HG03095 (cell line): ENCODE results near the gene DNAJC5.
"Not testable (repeated sequence)": the region's sequence is repeated elsewhere in the genome, so short reads cannot be mapped to it uniquely, and the experiment has no call there.

Source experiments
- ATAC-seq: cut with Tn5 transposase; IDR thresholded peaks from one replicate; pipeline ENCODE4 v1.9.1; 2021; ENCODE audit warnings: moderate library complexity; ENCODE audit not compliant: unreplicated experiment

Gene DNAJC5, protein sequence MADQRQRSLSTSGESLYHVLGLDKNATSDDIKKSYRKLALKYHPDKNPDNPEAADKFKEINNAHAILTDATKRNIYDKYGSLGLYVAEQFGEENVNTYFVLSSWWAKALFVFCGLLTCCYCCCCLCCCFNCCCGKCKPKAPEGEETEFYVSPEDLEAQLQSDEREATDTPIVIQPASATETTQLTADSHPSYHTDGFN

DNA sequence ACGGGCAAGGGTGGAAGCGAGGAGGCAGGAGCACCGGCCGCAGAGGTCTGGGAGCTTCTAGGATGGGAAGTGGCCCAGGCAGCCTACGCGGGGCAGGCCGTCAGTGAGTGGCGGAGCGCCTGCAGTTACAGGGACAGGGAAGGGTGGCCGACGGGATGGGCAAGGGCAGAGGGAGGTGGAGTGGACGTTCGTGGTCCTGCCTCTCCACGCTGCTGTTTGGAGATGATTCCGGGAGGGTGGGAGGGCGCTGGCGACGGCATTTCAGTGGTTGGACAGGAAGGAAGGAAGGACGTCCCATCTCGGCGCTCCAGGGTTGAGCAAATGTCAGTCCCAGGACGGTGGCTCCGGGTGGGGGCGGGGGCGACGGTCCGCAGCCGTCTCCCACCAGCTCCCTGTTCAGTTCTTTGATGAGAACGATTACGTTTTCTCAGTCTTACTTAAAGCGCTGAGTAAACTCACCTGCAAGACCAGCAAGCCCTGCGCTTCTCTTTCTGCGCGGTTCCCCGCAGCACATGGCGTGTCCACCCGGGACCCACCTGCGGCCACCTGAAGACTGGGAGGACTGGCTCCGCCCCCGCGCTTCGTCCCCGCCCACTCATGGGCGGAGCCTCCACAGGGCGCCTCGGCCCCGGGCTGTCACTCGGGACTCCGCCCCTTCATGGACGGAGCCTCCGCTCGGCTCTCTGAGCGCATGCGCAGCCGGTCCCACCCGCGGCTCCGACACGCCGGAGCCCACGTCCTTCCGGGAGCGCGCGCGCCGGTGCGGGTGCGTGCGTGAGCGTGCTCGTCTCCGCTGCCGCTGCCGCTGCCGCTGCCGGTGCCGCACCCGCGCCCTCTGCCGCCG is at the start of gene DNAJC5:
TSS of gene DNAJC5 (plus strand) at position 769 of the 844 bp plus-strand sequence. CDS start 33,220 bp downstream, outside the sequence.
- peak; percentile 64 for ATAC-seq

DNA sequence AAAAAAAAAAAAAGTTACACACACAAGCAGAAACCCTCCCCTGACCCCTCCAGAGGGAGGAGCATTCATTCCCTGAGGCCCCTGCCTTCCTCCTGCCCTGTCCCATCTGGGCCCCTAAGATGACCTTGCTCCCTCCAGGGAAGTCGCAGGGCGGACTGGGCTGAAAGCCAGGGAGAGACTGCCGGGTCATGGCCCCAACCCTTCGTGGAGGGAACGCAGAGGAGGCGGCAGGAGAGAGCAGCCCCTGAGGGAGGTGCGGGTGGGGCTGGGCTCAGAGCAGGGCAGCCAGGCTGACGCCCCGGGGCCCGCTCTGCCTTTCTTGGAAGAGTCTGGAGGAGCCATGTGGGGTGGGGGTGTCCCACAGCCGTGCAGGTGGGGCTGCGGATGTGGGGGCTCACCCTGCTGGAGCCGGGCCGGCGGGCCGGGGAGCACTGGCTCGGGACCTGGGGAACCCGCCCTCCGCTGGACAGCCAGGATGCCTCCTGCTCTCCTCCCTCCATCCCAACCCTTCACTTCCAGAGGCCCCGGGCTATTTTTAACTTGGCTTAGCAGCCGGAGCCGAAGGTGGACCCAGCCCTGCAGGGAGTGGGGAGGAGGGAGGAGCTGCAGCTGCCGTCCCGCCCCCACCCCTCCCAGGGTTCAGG is 48.7 kb upstream of the DNAJC5 start:
- ATAC-seq, result no peak

DNA sequence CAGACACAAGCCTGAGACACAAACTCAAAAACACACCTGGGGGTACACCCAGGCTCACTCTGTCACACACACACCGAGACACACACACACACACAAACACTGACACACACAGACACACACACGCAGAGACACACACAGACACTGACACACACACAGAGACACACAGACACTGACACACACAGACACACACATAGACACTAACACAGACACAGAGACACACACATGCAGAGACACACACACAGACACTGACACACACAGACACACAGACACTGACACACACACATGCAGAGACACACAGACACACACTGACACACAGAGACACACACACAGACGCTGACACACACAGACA is 48.1 kb upstream of the DNAJC5 start:
- no peak for ATAC-seq

DNA sequence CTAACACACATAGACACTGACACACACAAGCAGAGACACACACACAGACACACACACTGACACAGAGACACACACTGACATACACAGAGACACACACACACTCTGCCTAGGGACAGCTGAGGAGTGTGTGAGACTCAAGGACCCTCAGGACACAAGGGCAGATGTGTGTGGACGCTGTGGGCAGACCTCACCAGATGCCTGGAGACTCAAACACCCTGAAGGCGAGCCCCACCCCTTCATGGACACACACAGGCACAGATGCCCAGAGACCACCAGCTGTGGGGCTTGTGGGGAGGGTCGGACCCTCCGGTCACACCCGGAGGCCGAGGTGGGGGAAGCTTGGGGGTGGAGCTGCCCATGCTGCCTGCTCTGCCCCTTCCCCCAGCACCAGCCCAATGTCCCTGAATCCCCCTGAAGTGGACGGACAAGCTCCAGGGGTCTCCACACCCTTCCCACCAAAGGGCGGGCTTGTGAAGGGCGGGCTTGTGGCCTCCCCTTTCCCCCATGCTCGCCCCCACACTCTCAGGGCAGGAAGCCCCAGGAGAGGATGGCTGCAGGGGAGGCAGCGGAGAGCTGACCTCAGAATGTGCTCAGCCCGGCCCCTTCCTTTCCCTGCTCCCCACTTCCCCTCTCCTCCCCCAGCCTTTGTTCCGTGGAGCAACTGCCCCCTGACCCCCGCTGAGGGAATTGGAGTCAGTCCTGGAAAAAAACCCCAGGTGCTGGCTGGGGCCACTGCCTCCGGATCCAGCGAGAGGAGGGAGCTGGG is 47.5 kb upstream of the DNAJC5 start:
- no peak for ATAC-seq

DNA sequence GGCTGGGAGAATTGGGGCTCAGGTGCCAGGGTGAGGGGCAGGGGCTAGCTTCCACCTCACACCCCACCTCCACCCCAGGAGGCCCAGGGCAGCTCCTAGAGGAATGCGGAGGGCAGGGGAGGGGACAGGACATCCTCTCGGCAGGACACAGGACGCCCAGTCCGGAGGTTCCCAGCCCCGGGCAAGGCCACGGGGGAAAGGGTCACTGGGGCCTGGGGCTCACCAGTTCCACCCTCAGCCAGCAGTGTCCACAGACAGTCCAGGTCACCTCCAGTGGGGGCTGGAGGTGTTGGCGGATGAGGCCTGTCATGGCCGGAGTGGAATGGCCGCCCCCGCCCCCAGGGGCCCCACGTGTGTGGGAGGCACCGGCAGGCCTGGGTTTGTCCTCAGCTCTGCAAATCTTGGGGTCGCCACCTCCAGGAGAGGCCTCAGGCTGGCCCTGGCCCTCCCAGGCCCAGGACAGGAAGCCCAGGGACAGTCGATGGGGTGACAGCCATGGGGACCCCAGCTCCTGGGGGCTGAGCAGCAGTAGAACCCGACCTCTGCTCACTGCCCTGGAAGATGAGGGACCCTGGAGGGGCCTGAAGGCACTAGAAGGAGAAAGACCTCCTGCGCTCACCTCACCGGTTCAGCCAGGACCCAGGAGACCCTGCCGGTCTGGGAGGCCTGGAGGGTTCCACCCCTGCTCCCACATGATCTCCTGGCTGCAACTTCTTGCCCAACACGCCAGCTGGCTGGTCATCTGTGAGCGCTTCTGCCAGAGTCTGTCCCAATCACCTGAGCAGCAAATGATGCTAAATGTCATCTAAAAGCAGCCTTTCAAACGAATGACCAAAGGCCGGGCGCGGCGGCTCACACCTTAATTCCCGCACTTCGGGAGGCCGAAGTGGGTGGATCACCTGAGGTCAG is 46.7 kb upstream of the DNAJC5 start:
- no peak for ATAC-seq

DNA sequence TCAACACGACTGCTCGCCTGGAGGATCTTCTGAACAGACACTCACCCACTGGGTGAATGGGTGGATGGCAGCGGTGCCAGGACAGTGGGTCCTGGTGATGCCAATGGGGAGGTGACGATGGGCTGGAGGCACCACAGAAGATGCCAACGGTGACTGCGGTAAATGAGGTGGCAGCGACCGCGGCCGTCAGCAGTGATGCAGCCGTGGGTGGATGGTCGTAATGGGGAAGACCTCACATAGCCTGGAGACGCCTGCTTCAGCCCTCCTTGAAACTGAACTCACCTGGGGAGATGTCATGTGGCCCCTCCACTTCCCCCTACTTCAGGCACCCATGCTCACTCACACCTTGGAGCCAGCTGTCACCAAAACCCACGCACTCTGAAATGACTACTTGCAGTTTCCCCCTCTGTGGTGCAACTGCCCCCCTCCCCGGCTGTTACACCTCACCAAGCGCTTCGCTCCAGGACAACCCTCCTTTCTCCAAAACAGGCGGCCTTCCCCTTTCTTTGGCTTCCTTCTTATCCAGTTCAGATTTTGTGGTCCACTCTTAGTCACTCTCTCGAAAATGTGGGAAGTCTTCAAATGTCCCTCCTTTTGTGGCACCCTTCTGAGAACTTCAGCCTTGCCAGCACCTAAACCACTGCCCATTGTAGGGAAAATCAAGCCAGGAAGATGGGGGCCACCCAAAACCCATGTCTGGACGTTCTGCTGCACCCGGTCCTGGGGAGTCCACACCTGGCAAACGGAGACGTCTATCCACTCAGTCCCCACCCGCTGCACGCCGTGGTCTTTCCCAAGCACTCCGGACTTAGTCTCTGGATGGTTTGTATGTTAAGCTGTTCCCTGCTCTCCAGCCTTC is 44.0 kb upstream of the DNAJC5 start:
- peak; percentile 71 for ATAC-seq

DNA sequence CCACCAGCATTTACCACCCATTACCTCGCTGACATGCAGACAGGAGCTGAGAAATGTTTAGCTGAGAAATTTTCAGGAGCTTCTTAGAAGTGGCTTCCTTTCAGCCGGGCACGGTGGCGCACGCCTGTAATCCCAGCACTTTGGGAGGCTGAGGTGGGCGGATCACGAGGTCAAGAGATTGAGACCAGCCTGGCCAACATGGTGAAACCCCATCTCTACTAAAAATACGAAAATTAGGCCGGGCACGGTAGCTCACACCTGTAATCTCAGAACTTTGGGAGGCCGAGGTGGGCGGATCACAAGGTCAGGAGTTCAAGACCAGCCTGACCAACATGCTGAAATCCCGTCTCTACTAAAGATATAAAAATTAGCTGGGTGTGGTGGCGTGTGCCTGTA is 43.4 kb upstream of the DNAJC5 start:
- not testable (repeated sequence) for ATAC-seq

DNA sequence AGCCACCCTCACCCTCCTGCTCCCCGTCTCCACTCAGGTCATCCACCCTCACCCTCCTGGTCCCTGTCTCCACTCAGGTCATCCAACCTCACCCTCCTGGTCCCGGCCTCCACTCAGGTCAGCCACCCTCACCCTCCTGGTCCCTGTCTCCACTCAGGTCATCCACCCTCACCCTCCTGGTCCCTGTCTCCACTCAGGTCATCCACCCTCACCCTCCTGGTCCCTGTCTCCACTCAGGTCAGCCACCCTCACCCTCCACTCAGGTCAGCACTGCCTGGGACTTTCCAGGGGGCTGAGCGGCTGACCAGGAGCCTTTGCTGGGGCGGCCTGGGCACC is 41.2 kb upstream of the DNAJC5 start:
- ATAC-seq, result not testable (repeated sequence)

DNA sequence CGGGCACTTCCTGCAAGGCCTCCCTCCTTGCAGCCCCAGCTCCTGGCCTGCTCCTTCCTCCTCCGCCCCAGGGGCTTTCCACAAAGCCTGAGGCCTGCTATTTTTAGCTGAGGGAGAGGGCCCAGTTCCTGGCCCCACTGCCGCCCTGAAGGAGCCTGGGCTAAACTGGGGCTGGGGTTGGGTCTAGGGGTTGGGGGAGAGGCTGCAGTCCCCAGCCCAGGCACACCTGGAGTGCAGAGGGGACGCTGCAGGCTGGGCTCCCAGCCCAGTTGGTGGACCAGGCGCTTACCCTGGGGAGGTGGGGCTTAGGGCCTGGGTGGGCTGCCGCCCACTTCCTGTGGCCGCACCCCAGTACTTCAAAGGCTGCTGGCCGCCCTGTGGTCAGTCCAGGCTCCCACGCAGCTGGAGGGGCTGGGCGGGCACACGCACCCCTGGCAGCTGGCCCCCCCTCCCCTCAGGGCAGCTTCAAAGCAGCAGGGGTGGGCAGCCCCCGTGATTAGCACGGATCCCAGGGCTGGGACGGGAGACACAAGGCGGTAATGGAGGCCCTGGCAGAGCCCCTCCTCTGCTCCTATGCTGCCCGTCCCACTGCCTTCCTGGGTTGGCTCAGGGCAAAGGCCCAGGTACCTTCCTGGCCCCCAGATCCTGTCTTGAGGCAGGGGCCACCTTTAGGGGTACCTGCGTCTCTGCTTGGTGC is 40.7 kb upstream of the DNAJC5 start:
- ATAC-seq, result no peak

DNA sequence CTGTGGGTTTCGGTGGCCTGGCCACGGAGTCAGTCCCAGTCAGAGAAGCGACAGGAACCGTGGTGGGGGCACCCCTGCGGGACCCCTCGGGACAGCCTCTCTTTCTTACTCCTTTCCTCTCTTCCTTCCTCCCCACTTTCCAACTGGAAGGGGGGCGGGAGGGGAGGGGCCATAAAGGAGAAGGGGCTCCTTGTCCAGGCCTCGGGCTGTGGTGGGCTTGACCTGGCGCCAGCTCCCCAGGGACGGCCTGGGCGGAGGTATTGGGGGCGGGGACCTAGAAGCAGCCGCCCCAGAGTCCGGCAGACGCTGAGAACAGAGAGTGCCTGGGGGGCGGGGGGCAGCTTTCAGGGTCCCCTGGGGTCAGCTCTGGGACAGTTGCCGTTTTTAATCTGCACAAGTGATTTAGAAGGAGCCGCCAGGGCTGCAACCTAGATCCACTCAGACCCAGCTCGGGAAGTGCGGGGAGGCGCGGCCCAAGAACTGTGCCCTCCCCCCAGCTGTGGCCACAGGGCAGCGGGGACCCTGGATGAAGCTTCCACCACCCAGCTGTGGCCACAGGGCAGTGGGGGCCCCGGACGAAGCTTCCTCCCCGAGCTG is 40.1 kb upstream of the DNAJC5 start:
- no peak for ATAC-seq

DNA sequence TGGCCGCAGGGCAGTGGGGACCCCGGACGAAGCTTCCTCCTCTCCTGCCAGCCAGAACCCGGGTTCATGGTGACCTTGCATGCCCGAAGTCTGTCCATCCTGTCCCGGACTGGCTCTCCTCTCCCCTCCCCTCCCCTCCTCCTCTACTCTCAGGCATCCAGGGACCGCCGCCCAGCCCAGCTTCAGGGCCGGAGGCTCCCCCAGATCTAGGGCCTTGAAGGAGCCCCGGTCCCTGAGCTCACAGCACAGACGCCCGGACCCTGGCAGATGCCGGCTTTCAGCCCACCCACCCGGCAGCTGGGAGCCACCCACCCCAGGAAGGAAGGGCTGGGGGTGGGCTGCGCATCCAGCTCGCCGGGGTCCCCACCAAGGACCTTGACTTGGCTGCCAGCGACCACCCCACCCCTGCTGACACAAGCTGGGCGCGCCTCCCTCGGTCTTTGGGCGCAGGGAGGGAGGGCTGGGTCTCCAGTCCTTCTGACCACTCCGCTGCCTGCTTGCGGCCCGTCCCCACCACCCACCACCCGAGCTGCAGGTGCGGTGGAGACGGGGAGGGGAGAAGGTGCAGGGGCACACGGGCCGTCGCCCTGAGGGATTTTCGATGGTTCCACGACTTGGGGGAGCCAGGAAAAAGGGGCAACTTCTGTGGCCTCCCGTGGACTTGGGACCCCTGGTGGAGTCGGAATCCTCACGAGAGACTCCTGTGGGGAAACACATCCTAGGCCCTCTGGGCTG is 39.4 kb upstream of the DNAJC5 start:
- ATAC-seq, result no peak

DNA sequence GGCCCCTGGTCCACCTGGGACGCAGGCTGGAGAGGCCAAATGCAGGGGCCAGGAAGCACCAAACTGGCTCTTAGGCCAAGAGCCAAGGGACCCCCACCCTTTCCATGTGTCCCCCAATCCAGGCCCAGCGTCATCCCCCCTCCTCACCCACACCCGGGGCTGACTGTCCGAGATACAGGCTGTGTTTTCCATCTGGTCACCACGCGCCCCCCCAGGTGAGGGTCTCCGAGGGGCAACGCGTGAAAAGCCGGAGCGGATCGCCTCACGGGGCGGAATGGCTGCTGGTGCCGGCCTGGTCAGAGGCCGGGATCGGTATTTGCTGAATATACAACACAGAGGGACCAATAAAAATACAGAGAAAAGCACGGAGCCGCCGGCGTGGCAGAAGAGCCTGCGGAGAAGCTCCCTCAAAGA is 38.8 kb upstream of the DNAJC5 start:
- no peak for ATAC-seq

DNA sequence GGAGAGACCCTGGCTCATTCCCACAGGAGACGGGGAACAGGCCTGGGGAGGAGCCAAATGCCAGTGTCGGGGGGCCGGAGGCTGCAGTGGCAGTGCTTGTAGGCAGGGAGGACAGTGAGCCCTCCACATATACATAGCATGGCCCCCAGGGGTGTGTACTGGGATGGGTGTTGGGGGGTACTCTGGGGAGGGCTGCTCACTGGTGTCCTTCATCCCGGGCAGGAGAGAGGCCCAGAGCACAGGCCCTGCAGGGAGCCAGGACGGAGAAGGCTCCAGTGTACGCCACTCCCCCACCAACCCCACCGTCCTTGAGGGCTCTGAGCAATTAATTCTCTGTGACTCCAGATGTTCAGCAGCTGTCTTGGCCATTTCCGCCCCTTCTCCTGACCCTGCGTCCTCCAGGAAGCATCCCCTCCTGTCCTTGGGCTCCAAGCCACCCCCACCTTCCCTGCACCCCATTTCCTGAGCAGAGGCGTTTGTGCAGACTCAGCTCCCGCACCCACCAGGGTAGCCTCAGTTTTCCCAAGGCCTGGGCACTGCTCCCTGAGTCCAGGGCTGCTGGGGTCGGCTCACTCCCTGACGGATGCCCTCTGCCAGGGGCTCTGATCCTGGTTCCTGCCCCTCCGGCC is 37.0 kb upstream of the DNAJC5 start:
- ATAC-seq, result no peak

DNA sequence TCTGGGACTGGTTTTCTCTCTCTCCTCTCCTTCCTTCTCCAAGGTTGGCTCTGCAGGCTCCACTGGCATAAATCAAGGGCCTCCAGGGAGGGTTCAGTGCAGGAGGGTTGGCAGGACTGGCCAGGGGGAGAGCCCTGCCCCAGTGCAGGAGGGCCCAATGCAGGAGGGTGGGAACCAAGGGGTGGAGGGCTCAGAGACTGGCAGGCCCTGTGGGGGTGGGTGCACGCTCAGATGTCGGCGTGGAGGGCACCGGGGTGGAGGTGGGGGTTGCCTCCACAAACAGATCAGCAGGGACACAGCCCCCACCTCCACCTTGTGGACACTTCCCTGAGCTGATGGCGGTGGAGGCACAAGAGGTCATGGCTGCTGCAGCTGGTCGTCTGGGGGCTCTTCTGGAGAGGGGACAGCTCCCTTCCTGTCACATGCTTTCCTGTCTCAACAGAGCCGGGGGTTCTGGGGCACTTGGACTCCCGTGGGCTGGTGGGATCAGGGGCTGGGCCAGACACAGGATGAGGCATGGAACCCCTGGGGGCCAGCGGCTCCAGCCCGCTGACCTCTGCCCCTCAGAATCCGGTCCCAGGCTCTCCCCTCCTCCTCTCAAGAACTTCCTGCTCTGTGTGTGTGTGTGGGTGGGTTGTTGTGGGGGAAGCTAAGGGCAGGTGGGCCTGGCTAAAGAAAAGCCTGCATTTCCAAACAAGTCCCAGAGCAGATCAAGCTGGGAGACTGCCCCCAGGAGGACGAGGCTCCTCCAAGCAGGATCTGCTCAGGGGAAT is 36.3 kb upstream of the DNAJC5 start:
- ATAC-seq, result no peak

DNA sequence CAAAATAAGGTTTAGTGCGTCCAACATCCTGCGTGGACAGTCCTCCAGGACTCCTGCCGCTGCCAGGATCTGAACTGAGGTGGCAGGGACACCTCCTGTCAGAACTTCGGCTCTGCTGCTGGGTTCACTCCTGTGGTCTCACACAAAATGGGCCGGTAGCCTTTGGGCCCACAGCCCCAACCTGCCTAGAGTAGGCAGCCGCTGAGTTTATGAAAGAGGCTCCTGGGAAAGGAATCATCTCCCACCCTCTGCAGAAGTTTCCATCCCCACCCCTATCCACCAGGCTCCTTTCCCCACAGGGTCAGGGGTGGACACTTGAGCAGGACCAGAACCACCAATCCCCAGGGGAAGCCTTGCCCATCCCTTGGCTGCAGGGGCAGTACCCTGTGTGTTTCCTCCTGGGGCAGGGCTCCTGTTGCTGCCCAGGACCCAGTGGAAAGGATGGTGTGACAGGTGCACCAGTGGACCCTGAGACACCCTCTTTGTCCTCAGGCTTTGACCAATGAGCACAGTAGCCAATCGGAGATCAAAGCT is 35.7 kb upstream of the DNAJC5 start:
- ATAC-seq, result no peak

DNA sequence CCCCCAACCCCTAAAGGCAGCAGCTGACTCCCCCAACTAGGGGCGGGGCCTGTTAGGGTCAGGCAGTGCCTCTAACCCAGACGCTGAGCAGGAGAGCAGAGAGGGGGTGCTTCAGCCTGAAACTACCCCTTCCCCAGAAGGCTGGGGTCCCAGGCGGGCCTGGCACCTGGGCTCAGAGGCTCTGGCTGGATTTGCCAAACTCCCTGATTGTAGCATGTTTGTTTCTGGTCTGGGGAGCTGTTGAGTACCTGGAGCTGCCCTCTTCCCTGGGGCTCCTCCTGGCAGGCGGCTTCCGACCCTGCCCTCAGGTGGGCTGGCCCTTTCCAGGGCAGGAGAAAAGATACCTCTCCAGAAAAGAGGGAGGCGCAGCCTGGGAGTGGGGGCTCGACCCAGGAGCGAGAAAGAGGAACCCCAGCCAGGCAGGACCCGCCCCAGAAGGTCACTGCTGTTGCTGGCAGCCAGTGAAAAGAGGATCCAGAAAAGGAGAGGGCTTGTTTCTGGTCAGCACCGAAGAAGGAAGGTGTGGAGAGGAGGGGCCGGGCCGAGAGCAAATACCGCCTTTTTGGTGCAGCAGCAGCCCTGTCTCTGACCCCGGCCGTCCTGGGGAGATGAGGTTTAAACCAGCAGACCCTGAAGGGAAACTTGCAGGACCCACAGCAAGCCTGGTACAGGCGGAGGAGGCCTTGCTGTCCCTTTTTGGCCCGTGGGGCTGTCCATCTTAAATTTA is 34.4 kb upstream of the DNAJC5 start:
- ATAC-seq, result no peak
